HUES64 (cell line): ENCODE data around the gene ACTN1.

ENCODE experiments used
- H3K27ac ChIP-seq: 2 replicates; pipeline ENCODE4 v1.7.0; 2013; ENCODE audit warnings: low read depth, low read length, inconsistent platforms
- H3K27me3 ChIP-seq: 2 replicates; pipeline ENCODE4 v1.6.1; 2013; ENCODE audit warnings: mild to moderate bottlenecking, low read length; ENCODE audit not compliant: insufficient read depth
- H3K36me3 ChIP-seq: 2 replicates; pipeline ENCODE4 v1.6.1; 2013; ENCODE audit warnings: mild to moderate bottlenecking, low read length; ENCODE audit not compliant: insufficient read depth
- H3K4me1 ChIP-seq: 2 replicates; pipeline ENCODE4 v1.6.1; 2013; ENCODE audit warnings: mild to moderate bottlenecking, low read length, moderate library complexity; ENCODE audit not compliant: insufficient read depth
- H3K4me3 ChIP-seq: 2 replicates; pipeline ENCODE4 v1.5.1; 2013; ENCODE audit warnings: mild to moderate bottlenecking, low read length, moderate library complexity
- H3K9ac ChIP-seq: 2 replicates; pipeline ENCODE4 v1.6.1; 2013; ENCODE audit warnings: mild to moderate bottlenecking, low read depth, low read length
- H3K9me3 ChIP-seq: 2 replicates; pipeline ENCODE4 v1.6.1; 2013; ENCODE audit warnings: low read depth, low read length; ENCODE audit not compliant: insufficient read depth
- WGBS: fragments of 150-250, 120-280 bp; methylation state at CpG from one replicate; pipeline ENCODE4 v1.1.7; 2013; ENCODE audit warnings: missing lambda C conversion rate; 5-methylcytosine and 5-hydroxymethylcytosine counted together

The ACTN1 gene

DNA sequence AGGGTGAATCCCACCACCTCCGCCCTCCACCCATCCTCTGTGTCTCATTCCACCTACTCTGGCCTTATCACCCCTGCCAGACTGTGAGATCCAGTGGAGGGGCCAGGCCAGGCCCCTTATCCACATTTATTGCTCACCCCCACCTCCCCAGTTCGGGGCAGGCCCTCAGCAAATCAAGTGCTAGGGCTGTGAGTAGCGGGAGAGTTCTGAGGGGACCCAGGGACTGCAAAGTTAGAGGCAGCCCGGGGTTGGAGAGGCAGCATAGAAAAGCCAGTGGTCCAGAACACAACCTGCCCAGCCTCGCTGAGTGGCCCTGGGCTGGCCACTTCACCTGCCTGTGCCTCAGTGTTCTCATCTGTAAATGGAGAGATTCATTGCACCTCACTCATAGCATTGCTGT is 27.2 kb upstream of the ACTN1 start:
- no peaks in the 10 kb centered on the region for H3K27me3 ChIP-seq
- H3K4me3 ChIP-seq = no peak overlapping the region
- no peak overlapping the region for H3K27ac ChIP-seq
- H3K9me3 ChIP-seq = no peaks in the 10 kb centered on the region
- no peaks in the 10 kb centered on the region for H3K36me3 ChIP-seq
- H3K4me1 ChIP-seq = peaks cover 18% of the 10 kb centered on the region
- H3K9ac ChIP-seq = no peak overlapping the region
- 92% methylated on average over 5 of the region's 5 CpGs for WGBS

DNA sequence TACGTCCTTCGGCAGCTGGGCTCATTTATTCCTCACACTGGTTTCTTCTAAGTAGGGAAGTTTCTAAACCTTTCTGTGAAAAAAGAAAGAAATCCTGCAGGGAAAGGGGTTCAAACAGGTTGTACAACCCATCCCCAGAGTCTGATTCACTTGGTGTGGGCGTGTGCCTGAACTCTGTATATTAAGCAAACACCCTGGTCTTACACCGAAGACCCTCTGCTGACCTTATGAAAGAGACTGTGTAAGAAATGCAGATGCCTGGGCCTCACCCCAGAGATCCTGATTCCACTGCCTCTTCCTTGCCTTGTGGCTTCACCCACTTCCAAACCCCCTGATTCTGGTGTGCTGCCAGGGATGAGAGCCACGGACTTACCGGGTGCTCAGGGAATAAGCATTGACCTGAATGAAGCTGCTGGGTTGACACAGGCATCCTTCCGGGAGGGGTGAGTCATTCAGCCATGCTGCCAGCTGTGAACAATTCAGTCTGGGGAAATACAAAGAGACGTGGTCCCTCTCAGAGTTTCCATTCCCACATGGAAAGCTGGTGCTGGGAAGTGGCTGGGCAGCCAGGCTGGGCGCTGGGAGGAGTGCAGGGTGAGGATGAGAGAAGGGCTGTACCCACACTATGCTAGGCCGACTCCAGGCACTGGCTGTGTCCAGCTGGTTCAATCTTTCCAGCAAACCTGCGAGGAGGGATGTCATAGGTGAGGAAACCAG is 26.5 kb upstream of the ACTN1 start:
- Histone ChIP-seq H3K27me3 (no peaks in the 10 kb centered on the region), H3K27ac (no peak overlapping the region), H3K36me3 (no peaks in the 10 kb centered on the region), H3K4me3 (no peak overlapping the region), H3K9ac (no peak overlapping the region), H3K4me1 (peaks cover 18% of the 10 kb centered on the region), H3K9me3 (no peaks in the 10 kb centered on the region)
- 66% methylated on average over 11 of the region's 11 CpGs for WGBS

DNA sequence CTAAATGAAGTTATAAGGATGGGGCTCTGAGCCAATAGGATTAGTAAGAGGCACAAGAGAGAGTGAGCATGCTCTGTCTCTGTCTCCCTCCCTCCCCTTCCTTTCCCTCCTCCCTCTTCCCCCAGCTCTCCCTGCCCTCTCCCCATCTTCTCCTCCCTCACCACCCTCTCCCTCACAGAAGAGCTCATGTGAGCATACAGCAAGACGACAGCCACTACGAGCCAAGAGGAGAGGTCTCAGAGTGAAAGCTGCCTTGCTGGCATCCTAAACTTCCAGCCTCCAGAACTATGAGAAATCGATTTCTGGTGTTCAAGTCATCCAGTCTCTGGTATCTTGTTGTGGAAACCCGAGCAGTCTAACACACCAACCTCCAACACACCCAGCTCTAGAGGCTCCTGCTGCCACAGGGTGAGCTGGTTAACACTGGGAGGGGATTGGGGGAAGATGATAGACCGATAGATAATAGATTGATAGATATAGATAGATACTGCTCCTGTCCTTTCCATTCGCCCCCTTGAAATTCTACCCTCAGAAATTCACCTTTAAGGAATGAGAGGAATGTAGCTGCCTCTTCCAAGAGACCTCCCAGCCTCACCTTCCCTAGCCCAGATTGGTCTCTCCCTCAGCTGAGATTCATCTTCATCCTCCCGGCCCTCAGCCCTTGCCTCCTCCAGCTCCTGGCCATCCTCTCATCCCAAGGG is 25.8 kb upstream of the ACTN1 start:
- Histone ChIP-seq H3K27ac (no peak overlapping the region), H3K27me3 (no peaks in the 10 kb centered on the region), H3K9ac (no peak overlapping the region), H3K4me1 (peaks cover 18% of the 10 kb centered on the region), H3K36me3 (no peaks in the 10 kb centered on the region), H3K4me3 (no peak overlapping the region), H3K9me3 (no peaks in the 10 kb centered on the region)
- WGBS = 62% methylated on average over 6 of the region's 7 CpGs

GRCh38 chr14:69003626-69004025 is 24.5 kb upstream of the ACTN1 start:
- H3K36me3 ChIP-seq = no peaks in the 10 kb centered on the region
- peaks cover 18% of the 10 kb centered on the region for H3K4me1 ChIP-seq
- no peak overlapping the region for H3K27ac ChIP-seq
- H3K9ac ChIP-seq = no peak overlapping the region
- no peaks in the 10 kb centered on the region for H3K9me3 ChIP-seq
- no peak overlapping the region for H3K4me3 ChIP-seq
- 88% methylated on average over 10 of the region's 10 CpGs for WGBS
- H3K27me3 ChIP-seq = no peaks in the 10 kb centered on the region

DNA sequence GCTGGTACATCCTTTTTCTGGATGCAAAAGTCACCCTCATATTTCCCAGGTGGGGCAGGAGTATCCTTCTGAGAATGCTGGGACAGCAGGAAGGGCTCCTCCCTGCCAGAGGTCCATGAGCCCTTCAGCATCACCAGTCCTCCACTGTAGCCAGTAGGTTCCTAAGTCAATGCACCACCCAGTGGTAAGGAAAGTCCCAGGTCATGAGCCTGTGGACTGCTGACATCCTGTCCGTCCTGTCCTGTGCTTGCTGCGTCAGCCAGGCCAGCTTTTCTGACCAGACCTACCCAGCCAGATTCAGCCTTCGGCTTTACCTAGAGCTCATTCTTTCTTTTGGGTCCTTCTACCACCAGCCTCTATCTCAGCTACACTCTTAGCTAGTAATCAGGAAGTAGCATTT is 23.0 kb upstream of the ACTN1 start:
- Histone ChIP-seq H3K4me3 (no peak overlapping the region), H3K27me3 (no peaks in the 10 kb centered on the region), H3K36me3 (no peaks in the 10 kb centered on the region), H3K9me3 (no peaks in the 10 kb centered on the region), H3K4me1 (peaks cover 30% of the 10 kb centered on the region), H3K9ac (no peak overlapping the region), H3K27ac (no peak overlapping the region)
- WGBS = 77% methylated on average over 3 of the region's 3 CpGs

GRCh38 chr14:69001375-69001774 is 22.3 kb upstream of the ACTN1 start:
- H3K9me3 ChIP-seq = no peaks in the 10 kb centered on the region
- H3K4me1 ChIP-seq = peaks cover 30% of the 10 kb centered on the region
- 91% methylated on average over 2 of the region's 2 CpGs for WGBS
- H3K27me3 ChIP-seq = no peaks in the 10 kb centered on the region
- H3K27ac ChIP-seq = no peak overlapping the region
- no peak overlapping the region for H3K9ac ChIP-seq
- H3K36me3 ChIP-seq = no peaks in the 10 kb centered on the region
- no peak overlapping the region for H3K4me3 ChIP-seq

DNA sequence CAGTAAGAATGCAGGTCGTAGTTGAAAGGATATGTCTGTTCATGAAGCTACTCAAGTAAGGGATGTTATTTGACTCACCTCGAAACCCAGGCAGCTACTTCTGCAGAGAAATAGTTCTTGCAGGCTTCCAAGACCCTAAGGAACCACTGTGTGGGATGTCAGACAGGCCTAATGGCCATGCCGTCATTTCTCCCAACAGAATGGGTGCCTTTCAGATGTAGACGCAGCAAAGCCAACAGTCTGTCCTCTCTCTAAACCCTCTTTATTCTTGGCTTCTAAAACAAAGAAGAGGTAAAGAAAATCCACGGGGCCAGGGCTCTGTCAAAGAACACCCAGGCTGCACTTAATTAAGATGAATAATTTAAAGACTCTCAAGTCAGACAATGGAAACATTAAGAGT is 19.0 kb upstream of the ACTN1 start:
- 46% methylated on average over 5 of the region's 5 CpGs for WGBS

GRCh38 chr14:68995731-68996130 is 16.6 kb upstream of the ACTN1 start:
- Histone ChIP-seq H3K4me3 (no peak overlapping the region), H3K27me3 (no peaks in the 10 kb centered on the region), H3K27ac (no peak overlapping the region), H3K9ac (no peak overlapping the region), H3K4me1 (peaks cover 12% of the 10 kb centered on the region; the same call in 1 of the 2 replicates), H3K9me3 (no peaks in the 10 kb centered on the region), H3K36me3 (no peaks in the 10 kb centered on the region)
- WGBS = 94% methylated on average over 4 of the region's 4 CpGs

More for the DNA sequence above, 19.0 kb upstream of the ACTN1 start:
- Histone ChIP-seq H3K9me3 (no peaks in the 10 kb centered on the region), H3K27ac (peak overlapping the region; percentile 71; the same call in 1 of the 2 replicates), H3K4me3 (no peak overlapping the region), H3K27me3 (no peaks in the 10 kb centered on the region), H3K4me1 (peaks cover 12% of the 10 kb centered on the region; the same call in 1 of the 2 replicates), H3K36me3 (no peaks in the 10 kb centered on the region), H3K9ac (no peak overlapping the region)

DNA sequence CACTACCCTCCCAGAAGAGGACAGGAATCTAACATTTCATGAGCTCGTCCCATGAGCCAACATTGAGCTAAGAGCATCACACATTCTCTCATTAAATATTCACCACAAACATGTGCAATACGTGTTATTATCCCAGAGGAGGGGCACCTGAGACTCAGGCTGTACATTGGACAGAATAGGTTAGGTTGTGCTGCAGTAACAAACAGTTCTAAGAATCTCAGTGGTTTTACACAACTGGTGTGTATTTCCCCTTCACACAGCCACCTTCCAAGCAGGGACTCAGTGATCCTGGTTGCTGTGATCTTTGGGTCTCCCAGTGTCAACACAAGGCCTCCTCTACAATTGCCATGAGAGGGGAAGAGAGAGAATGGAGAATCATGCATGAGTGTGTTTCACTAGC is 15.0 kb upstream of the ACTN1 start:
- H3K4me3 ChIP-seq = no peak overlapping the region
- no peaks in the 10 kb centered on the region for H3K9me3 ChIP-seq
- no peak overlapping the region for H3K27ac ChIP-seq
- H3K36me3 ChIP-seq = no peaks in the 10 kb centered on the region
- WGBS = 93% methylated on average over 2 of the region's 2 CpGs
- no peaks in the 10 kb centered on the region for H3K27me3 ChIP-seq
- H3K4me1 ChIP-seq = peaks cover 20% of the 10 kb centered on the region
- H3K9ac ChIP-seq = no peak overlapping the region

- Histone ChIP-seq H3K27ac (no peak overlapping the region), H3K9ac (no peak overlapping the region), H3K9me3 (no peaks in the 10 kb centered on the region), H3K27me3 (no peaks in the 10 kb centered on the region), H3K4me1 (peaks cover 8% of the 10 kb centered on the region; the same call in 1 of the 2 replicates), H3K4me3 (no peak overlapping the region), H3K36me3 (no peaks in the 10 kb centered on the region)
- WGBS = 64% methylated on average over 1 of the region's 1 CpG
Observed at GRCh38 chr14:68987653-68988036, 8.5 kb upstream of the ACTN1 start.

GRCh38 chr14:68986926-68987652 is 8.0 kb upstream of the ACTN1 start:
- Histone ChIP-seq H3K9me3 (no peaks in the 10 kb centered on the region), H3K36me3 (no peaks in the 10 kb centered on the region), H3K4me3 (no peak overlapping the region), H3K27ac (no peak overlapping the region), H3K4me1 (peaks cover 8% of the 10 kb centered on the region; the same call in 1 of the 2 replicates), H3K9ac (no peak overlapping the region), H3K27me3 (no peaks in the 10 kb centered on the region)
- WGBS = 92% methylated on average over 2 of the region's 2 CpGs
